AG04450 (cell line): ENCODE data around the gene TMEM220. TPM values are rescaled to one million over a fixed set of nuclear protein-coding genes. Genes with fewer than 3 reads are reported as not detected.

Experiments
- CTCF ChIA-PET: fragments of 300-600, 350-600 bp; formaldehyde crosslinking; extraction: SDS; loops from one replicate; lab custom pipeline; 2022; ENCODE audit warnings: antibody characterized with exemption, inconsistent platforms; lab: Charles Lee
- POLR2A ChIA-PET: fragments of 350-600 bp; formaldehyde crosslinking; extraction: SDS; loops from one replicate; lab custom pipeline; 2021; ENCODE audit warnings: antibody characterized with exemption, inconsistent platforms; lab: Yijun Ruan, JAX
- DNase-seq: peaks from one replicate; pipeline ENCODE4 v3.0.0-alpha.2; 2011; ENCODE audit warnings: low read depth, low spot score
- H3K27ac ChIP-seq: one replicate; pipeline ENCODE4 v1.5.1; 2012; ENCODE audit warnings: low read depth, low read length, control low read depth
- H3K27me3 ChIP-seq: one replicate; pipeline ENCODE4 v1.6.0; 2012; ENCODE audit warnings: low read length; ENCODE audit not compliant: control insufficient read depth, insufficient read depth
- H3K4me3 ChIP-seq: 2 replicates; pipeline ENCODE4 v1.5.1; 2011; ENCODE audit warnings: mild to moderate bottlenecking, low read depth, low read length, control low read depth
- H3K9me3 ChIP-seq: 2 replicates; pipeline ENCODE4 v1.5.1; 2012; ENCODE audit warnings: low read length; ENCODE audit not compliant: control insufficient read depth, insufficient read depth
- CTCF ChIP-seq: IDR thresholded peaks from 2 replicates; pipeline ENCODE4 v1.5.1; 2011; ENCODE audit warnings: low read depth, low read length, control low read depth, inconsistent platforms
- polyA plus RNA-seq: library from polyadenylated mRNA; depleted of rRNA; stranded (reverse); fragments of >200 nt; gene quantifications from 2 replicates; pipeline ENCODE4 v1.2.3, GENCODE V29; 2011

The TMEM220 gene
- polyA plus RNA-seq, 1 experiment: 6.1 TPM

GRCh38 chr17:10716218-10716617 is 13.6 kb downstream of the TMEM220 start:
- H3K27me3 ChIP-seq: no peaks in the 10 kb centered on the region
- H3K27ac ChIP-seq: no peak overlapping the region
- ChIA-PET CTCF (interaction anchor here (3.1 kb wide), 1 partner anchor 21 kb away, joined by 14 read pairs; no protein-coding TSS in a partner anchor), POLR2A (no interaction called here)
- DNase-seq: no peak
- TF ChIP-seq CTCF: no peak
- no peak overlapping the region for H3K4me3 ChIP-seq
- no peaks in the 10 kb centered on the region for H3K9me3 ChIP-seq

DNA sequence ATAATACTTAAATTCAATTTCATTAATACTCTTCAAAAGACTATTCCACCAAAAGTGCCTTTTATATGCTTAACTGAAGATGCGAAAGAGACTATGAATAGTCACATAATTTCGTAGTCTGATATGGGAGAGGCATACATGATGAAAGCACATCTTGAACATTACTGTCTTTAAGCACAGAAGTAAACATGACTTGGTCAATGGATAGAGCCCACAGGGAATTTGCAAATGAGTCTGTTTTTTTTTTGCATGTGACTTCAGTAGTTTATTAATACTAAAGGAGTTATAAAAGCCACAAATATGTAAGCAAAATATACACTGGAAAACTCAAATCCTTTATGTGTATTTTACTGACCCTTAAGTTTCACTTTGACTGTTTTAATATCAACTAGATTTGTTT is 16.5 kb downstream of the TMEM220 start:
- H3K27me3 ChIP-seq: no peaks in the 10 kb centered on the region
- ChIA-PET POLR2A (no interaction called here), CTCF (interaction anchor here (2.9 kb wide), 1 partner anchor 24 kb away, joined by 12 read pairs; no protein-coding TSS in a partner anchor)
- H3K9me3 ChIP-seq: no peaks in the 10 kb centered on the region
- H3K4me3 ChIP-seq: no peak overlapping the region
- no peak overlapping the region for H3K27ac ChIP-seq
- TF ChIP-seq CTCF: no peak
- no peak for DNase-seq

- no peak overlapping the region for H3K27ac ChIP-seq
- no peak for TF ChIP-seq CTCF
Observed at GRCh38 chr17:10705727-10706126, 24.1 kb downstream of the TMEM220 start.

DNA sequence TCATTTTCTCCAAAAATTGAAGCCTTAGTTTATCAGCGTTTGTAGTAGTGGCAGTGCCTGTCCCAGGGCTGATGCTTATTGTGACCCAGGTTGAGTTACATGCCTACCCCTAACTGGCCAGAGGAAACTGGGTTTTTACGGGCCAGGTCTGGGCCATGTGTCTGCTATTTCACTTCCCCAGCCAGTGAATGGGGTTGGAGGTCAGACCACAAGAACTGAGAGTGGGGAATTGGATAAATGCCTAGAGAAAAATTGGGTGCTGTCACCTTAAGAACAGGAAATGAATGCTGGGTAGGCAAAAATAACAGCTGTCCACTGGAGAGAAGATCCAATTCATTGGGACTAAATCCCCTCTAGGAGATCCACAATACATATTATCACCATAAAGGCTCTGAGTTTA is 27.2 kb downstream of the TMEM220 start:
- no peak overlapping the region for H3K27ac ChIP-seq
- DNase-seq: no peak
- H3K4me3 ChIP-seq: no peak overlapping the region
- no peaks in the 10 kb centered on the region for H3K27me3 ChIP-seq
- TF ChIP-seq CTCF: no peak
- ChIA-PET CTCF (no interaction called here), POLR2A (no interaction called here)
- H3K9me3 ChIP-seq: no peaks in the 10 kb centered on the region

More at GRCh38 chr17:10705727-10706126, 24.1 kb downstream of the TMEM220 start:
- DNase-seq: no peak
- H3K4me3 ChIP-seq: no peak overlapping the region
- no peaks in the 10 kb centered on the region for H3K27me3 ChIP-seq
- POLR2A ChIA-PET: no interaction called here
- no peaks in the 10 kb centered on the region for H3K9me3 ChIP-seq
- CTCF ChIA-PET: no interaction called here

- Histone ChIP-seq H3K27ac (no peak overlapping the region), H3K4me3 (no peak overlapping the region), H3K27me3 (no peaks in the 10 kb centered on the region), H3K9me3 (peaks cover 4% of the 10 kb centered on the region; the same call in 1 of the 2 replicates)
- ChIA-PET CTCF (interaction anchor here (0.7 to 2.1 kb wide), 6 partner anchors 37 to 85 kb away, joined by 3 to 7 read pairs (median 3); no protein-coding TSS in a partner anchor), POLR2A (no interaction called here)
- no peak for TF ChIP-seq CTCF
- DNase-seq: no peak
Observed at GRCh38 chr17:10699856-10700255, 30.0 kb downstream of the TMEM220 start.
